PFSK-1 (cell line): Measurements from ENCODE around the gene PLEKHM2.

Experiments used
- FOXP2 ChIP-seq: optimal IDR thresholded peaks from 2 replicates; pipeline ENCODE3; 2011; ENCODE audit warnings: borderline replicate concordance, control low read depth, inconsistent platforms; ENCODE audit not compliant: insufficient read depth; ENCODE audit errors: extremely low read length, extremely low read depth
- POLR2AphosphoS5 ChIP-seq: IDR thresholded peaks from 2 replicates; pipeline ENCODE4 v1.6.1; 2012; ENCODE audit warnings: low read depth, mild to moderate bottlenecking, control low read depth, low read length, moderate library complexity
- SIN3A ChIP-seq: IDR thresholded peaks from 2 replicates; pipeline ENCODE4 v1.6.1; 2012; ENCODE audit warnings: mild to moderate bottlenecking, low read length, moderate library complexity, borderline replicate concordance; ENCODE audit not compliant: insufficient read depth
- TAF1 ChIP-seq: IDR thresholded peaks from 2 replicates; pipeline ENCODE4 v1.6.1; 2012; ENCODE audit warnings: low read length, control low read depth, borderline replicate concordance; ENCODE audit not compliant: insufficient read depth
- TF ChIP-seq, protein P1 (sequence below), 2 experiments: IDR thresholded peaks; 2 replicates each; pipeline versions ENCODE4 v1.6.1 to v1.8.0; 2011 to 2012; ENCODE audit warnings: low read depth in 2 of 2, low read length in 2 of 2, control low read depth in 1 of 2, inconsistent platforms in 1 of 2, mild to moderate bottlenecking in 1 of 2, moderate library complexity in 1 of 2; ENCODE audit not compliant: insufficient read depth in 1 of 2

PLEKHM2 gene

DNA sequence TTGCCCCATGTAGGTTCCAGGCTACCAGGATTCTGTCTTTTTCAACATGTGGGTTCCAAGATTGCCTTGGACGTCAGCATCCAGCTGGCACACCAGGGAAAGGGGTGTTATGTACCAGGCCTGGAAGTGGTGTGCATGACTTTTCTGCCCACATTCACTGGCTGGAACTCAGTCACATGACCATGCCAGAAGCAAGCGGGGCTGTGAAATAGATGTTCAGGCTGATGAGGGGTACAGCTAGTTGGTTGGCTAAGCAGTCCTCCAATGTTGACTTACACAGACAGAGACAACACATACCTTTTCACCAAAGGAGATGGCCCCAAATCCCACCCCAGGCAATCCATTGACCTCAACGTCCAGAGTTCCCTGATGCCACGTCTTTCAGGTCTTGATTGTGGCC, 14.3 kb upstream of the PLEKHM2 start:
- no peak for TF ChIP-seq FOXP2
- TF ChIP-seq TAF1, result no peak
- TF ChIP-seq POLR2AphosphoS5, result no peak
- TF ChIP-seq, protein P1, sequence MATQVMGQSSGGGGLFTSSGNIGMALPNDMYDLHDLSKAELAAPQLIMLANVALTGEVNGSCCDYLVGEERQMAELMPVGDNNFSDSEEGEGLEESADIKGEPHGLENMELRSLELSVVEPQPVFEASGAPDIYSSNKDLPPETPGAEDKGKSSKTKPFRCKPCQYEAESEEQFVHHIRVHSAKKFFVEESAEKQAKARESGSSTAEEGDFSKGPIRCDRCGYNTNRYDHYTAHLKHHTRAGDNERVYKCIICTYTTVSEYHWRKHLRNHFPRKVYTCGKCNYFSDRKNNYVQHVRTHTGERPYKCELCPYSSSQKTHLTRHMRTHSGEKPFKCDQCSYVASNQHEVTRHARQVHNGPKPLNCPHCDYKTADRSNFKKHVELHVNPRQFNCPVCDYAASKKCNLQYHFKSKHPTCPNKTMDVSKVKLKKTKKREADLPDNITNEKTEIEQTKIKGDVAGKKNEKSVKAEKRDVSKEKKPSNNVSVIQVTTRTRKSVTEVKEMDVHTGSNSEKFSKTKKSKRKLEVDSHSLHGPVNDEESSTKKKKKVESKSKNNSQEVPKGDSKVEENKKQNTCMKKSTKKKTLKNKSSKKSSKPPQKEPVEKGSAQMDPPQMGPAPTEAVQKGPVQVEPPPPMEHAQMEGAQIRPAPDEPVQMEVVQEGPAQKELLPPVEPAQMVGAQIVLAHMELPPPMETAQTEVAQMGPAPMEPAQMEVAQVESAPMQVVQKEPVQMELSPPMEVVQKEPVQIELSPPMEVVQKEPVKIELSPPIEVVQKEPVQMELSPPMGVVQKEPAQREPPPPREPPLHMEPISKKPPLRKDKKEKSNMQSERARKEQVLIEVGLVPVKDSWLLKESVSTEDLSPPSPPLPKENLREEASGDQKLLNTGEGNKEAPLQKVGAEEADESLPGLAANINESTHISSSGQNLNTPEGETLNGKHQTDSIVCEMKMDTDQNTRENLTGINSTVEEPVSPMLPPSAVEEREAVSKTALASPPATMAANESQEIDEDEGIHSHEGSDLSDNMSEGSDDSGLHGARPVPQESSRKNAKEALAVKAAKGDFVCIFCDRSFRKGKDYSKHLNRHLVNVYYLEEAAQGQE (IDR thresholded peaks at IDR 0.05; ENCODE audit: insufficient read depth in 1 of 2, low read depth in 2 of 2, low read length in 2 of 2), result no peak
- TF ChIP-seq SIN3A, result no peak

DNA sequence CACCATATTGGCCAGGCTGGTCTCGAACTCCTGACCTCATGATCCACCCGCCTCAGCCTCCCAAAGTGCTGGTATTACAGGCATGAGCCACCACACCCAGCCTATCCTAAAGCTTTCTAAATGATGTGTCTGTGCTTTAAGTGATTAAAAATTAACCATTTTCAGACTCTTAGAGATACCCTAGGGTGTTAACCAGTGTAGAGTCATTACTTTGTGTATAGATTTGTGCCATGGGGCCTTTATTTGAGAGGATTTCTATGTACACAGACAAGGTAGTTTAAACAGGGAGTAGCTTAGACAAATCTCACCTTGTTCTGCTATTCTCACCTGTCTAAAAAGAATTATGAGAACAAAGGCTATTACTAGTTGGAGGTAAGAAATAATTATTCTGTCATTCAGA, 12.7 kb upstream of the PLEKHM2 start:
- no peak for TF ChIP-seq SIN3A
- no peak for TF ChIP-seq FOXP2
- TF ChIP-seq TAF1, result no peak
- TF ChIP-seq POLR2AphosphoS5, result no peak
- TF ChIP-seq, protein P1 (IDR thresholded peaks at IDR 0.05; ENCODE audit: insufficient read depth in 1 of 2, low read depth in 2 of 2, low read length in 2 of 2), result no peak

DNA sequence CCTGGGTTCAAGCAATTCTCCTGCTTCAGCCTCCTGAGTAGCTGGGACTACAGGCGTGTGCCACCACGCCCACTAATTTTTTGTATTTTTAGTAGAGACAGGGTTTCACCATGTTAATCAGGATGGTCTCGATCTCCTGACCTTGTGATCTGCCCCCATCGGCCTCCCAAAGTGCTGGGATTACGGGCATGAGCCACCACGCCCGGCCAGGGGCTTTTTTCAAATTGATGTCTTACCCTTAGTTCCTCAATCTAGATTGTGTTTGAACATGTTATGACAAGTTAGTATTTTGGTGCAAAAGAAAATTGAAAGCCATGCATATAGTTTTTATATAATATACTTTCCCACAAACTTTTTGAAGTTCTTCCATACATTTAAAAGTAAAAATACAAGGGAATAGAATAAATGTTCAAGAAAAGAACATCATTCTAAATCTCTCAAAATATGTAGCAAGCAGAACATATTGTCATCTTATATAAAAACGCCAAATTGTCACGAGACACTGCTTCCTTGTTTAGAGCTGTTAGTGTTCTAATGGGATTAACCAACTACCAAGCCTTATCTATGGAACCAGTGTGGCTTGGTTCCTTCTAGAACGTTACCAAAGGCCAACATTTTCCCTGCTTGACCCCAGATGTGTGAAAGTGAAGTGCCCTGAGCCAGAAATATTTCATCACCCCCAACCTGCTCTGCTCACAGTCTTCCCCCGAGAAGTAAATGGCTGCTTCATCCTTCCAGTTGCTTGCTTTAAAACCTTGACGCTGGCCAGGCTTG, 9.5 kb upstream of the PLEKHM2 start:
- no peak for TF ChIP-seq FOXP2

DNA sequence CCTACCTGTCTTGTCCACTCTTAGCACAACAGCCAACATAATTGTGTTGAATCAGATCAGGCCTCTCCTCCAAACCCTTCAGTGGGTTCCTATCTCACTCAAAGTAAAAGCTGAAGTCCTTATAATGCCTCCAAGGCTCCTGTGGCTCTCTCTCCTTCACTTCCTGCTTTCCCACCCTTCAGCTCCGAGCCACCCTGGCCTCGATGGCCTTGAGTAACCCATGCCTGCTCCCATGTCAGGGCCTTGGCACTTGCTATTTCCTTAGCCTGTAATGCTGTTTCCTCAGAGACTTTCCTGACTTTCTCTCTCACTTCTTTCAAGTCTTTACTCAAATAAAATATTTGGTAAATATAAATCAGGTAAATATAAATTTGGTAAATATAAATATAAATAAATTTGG, 8.1 kb upstream of the PLEKHM2 start:
- TF ChIP-seq TAF1 (no peak), SIN3A (no peak), POLR2AphosphoS5 (no peak)
- TF ChIP-seq, protein P1 (IDR thresholded peaks at IDR 0.05; ENCODE audit: insufficient read depth in 1 of 2, low read depth in 2 of 2, low read length in 2 of 2), result no peak

DNA sequence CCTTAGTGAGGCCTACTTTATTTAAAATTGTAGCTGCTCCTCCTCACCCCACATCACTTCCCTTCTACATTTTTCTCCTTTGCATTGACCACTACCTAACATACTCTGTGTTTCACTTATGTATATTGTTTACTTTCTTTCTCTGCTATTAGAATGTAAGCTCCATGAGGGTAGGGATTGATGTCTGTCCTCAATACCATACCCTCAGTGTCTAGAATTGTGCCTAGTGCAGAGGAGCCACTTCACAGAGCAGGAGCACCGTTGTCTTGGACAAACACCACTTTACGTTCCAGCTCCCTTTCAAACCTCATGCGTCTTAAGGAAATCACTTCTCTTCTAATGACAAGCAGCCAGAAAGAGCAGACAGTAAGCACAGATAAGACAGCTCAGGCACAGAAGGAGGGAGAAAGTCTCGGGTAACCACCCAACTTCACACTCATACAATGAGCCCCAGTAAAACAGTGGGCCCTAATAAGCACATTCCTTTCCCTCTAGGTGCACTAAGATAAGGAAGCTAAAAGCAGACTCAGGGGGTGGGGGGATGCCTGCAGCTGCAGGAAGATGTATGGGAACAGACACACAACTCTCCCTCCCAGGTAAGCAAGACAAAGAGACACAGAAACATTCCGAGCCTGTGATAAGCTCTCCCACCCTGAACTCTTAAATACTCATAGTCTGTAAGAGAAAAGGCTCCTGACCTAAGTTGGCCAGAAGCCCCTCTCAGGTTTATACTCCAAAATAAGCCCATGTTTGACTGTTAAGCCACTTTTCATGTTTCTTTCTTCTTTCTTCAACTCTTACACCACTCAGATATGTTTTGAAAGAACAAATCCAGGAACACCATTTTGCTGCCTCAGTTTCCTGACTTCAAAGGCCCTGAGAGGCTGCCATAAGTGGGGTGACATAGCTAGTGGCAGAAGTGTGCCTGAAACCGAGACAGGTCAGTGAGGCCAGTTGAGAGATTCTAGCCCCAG, 7.1 kb upstream of the PLEKHM2 start:
- TF ChIP-seq, protein P1 (IDR thresholded peaks at IDR 0.05; ENCODE audit: insufficient read depth in 1 of 2, low read depth in 2 of 2, low read length in 2 of 2), result no peak
- no peak for TF ChIP-seq POLR2AphosphoS5
